ENCODE data around the gene NCOA6.
A peak's percentile ranks its signal among the peaks of the same experiment; 100 is the strongest.

NCOA6 gene

DNA sequence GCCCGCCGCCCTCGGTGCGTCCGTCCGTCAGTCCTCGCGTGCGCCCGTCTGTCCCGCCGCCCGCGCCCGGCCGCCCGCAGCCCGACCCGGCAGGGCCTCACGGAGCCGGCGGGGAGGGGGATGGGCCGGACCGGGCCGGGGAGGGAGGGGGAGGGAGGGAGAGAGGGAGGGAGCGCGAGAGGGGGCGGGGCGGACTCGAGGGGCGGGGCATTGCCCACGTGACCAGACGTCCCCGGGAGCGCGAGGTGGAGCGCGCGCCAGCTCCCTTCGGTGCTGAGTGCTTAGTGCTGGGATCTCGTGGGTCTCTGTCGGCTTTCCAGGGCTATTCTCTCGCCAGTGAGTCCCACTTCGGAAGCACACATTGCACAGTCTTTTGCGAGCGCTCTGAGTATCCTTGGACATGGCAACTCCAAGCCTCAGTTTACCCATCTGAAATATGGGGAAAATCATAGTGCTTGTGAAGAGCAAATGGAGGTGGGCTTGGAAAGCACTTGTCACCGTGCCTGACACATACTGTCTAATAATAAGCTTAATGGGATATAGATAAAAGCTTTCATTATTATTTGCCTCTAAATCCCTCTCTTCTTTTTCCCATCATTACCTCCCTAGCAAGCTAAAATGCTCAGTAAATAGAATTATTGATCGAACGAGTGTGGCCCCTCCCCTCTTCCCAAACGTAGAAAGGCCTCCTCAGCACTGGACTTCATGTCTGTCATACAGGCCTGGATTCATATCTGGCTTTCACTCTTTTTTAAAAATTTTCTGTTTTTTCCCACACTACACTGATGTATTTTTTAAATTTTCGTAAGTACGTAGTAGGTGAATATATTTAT lies at the start of gene NCOA6:
Gene NCOA6 (minus strand): TSS at position 122 of the 833 bp plus-strand sequence. CDS start 43,296 bp downstream, outside the sequence.
- peak in 1 of 2 donors; percentile 76 for DNase-seq
- Mint-ChIP-seq H3K27ac (peak within 1 kb of the TSS; percentile 94 to 96), H3K4me1 (peaks cover 34% of the 10 kb centered on the region), H3K4me3 (peak within 1 kb of the TSS; percentile 94), H3K27me3 (no peaks in the 10 kb centered on the region), H3K9me3 (no peaks in the 10 kb centered on the region)
- peak; percentile 77 for ATAC-seq

GRCh38 chr20:34874094-34874654 lies 48.7 kb upstream of the NCOA6 start:
- Mint-ChIP-seq H3K4me3 (peak overlapping the region; percentile 64 to 97), H3K27ac (no peak overlapping the region), H3K9me3 (no peaks in the 10 kb centered on the region), H3K27me3 (no peaks in the 10 kb centered on the region), H3K4me1 (peaks cover 66% of the 10 kb centered on the region)
- DNase-seq (peak; percentile 45 to 69), ATAC-seq (no peak)

GRCh38 chr20:34873583-34874093 lies 48.2 kb upstream of the NCOA6 start:
- no peak overlapping the region for H3K27ac Mint-ChIP-seq
- no peak for ATAC-seq
- peak overlapping the region; percentile 93 to 94 for H3K4me3 Mint-ChIP-seq
- H3K9me3 Mint-ChIP-seq, result no peaks in the 10 kb centered on the region
- H3K27me3 Mint-ChIP-seq, result no peaks in the 10 kb centered on the region
- DNase-seq, result no peak
- peaks cover 66% of the 10 kb centered on the region for H3K4me1 Mint-ChIP-seq

- H3K4me1 Mint-ChIP-seq, result peaks cover 66% of the 10 kb centered on the region
- peak within 1 kb of the TSS; percentile 93 to 94 for H3K4me3 Mint-ChIP-seq
- H3K9me3 Mint-ChIP-seq, result no peaks in the 10 kb centered on the region
Measured at GRCh38 chr20:34872622-34873224, 47.3 kb upstream of the NCOA6 start, which contains the start of gene GGT7. GGT7 (minus strand) TSS chr20:34872856; CDS start chr20:34872815, 41 bp downstream.

GRCh38 chr20:34871966-34872621 lies 46.6 kb upstream of the NCOA6 start:
- no peaks in the 10 kb centered on the region for H3K27me3 Mint-ChIP-seq
- peak overlapping the region; percentile 1 to 92 for H3K27ac Mint-ChIP-seq
- peaks cover 63% of the 10 kb centered on the region for H3K4me1 Mint-ChIP-seq
- DNase-seq (peak in 1 of 2 donors; percentile 18), ATAC-seq (no peak)
- H3K9me3 Mint-ChIP-seq, result no peaks in the 10 kb centered on the region
- peak overlapping the region; percentile 93 to 94 for H3K4me3 Mint-ChIP-seq

More at GRCh38 chr20:34872622-34873224, 47.3 kb upstream of the NCOA6 start, which contains the start of gene GGT7:
- DNase-seq (peak; percentile 88 to 90), ATAC-seq (peak; percentile 78)
- Mint-ChIP-seq H3K27me3 (no peaks in the 10 kb centered on the region), H3K27ac (peak within 1 kb of the TSS; percentile 56 to 92)

DNA sequence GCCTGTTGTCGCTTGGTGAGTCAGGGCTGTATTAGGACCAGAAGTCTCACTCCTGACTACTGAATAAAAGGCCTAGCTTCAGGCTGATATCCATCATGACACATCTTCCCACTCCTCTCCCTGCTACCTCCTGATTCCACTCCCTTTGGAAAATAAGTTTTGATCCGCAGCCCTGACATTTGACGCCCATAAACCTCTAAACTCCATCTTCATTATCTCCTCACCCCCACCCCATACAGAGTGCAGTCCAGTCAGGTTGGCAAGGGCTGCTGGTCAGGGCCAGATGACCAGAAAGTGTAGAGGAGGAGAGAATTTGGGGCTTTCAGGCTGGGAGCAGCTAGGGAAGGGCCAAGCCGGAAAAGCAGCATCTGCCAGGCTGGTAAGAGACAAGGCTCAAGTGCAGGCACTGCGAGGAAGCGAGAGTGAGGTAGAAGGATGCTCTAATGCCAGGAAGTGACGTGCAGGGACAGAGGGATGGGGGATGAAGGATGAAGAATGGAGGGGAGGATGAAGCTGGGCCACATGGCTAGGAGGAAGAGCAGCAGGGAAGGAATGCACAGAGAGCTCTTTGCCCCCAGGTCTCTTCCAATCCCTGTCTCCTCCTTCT lies 46.0 kb upstream of the NCOA6 start:
- no peaks in the 10 kb centered on the region for H3K27me3 Mint-ChIP-seq
- H3K9me3 Mint-ChIP-seq, result no peaks in the 10 kb centered on the region
- DNase-seq (no peak), ATAC-seq (no peak)
- H3K27ac Mint-ChIP-seq, result peak overlapping the region in 1 of 2 donors; percentile 32
- H3K4me3 Mint-ChIP-seq, result peak overlapping the region; percentile 93 to 94
- peaks cover 57% of the 10 kb centered on the region for H3K4me1 Mint-ChIP-seq

GRCh38 chr20:34864216-34864615 lies 38.8 kb upstream of the NCOA6 start:
- no peak for ATAC-seq
- H3K27ac Mint-ChIP-seq, result no peak overlapping the region
- no peaks in the 10 kb centered on the region for H3K27me3 Mint-ChIP-seq
- H3K4me1 Mint-ChIP-seq, result peaks cover under 1% of the 10 kb centered on the region
- no peak for DNase-seq
- no peaks in the 10 kb centered on the region for H3K9me3 Mint-ChIP-seq
- no peak overlapping the region for H3K4me3 Mint-ChIP-seq

- Mint-ChIP-seq H3K27me3 (no peaks in the 10 kb centered on the region), H3K4me3 (no peak overlapping the region), H3K9me3 (no peaks in the 10 kb centered on the region), H3K4me1 (no peaks in the 10 kb centered on the region), H3K27ac (peak overlapping the region in 1 of 2 donors; percentile 58)
- no peak for ATAC-seq
- no peak for DNase-seq
Measured at GRCh38 chr20:34863421-34863965, 38.0 kb upstream of the NCOA6 start.

DNA sequence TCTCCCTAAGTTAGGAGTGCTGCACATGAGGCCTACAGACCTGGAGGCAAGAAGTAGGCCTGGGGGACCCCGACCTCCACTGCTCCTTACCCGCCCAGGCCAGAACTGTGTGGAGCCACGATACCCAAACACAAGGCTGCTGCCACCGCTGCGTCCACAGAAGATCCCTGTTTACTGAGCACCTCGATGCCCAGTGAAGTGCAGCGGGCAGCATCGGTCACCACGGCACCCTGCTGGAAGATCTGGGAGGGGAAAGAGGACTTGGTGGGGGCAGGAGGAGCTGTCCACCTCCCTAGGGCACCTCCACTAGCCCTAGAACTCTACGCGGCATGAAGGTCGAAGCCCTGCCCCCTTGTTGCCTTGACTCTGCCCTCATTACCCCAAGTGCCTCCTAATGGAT lies 37.3 kb upstream of the NCOA6 start:
- ATAC-seq (no peak), DNase-seq (no peak)
- H3K4me1 Mint-ChIP-seq, result no peaks in the 10 kb centered on the region
- peak overlapping the region in 1 of 2 donors; percentile 79 for H3K27ac Mint-ChIP-seq
- no peaks in the 10 kb centered on the region for H3K9me3 Mint-ChIP-seq
- H3K27me3 Mint-ChIP-seq, result no peaks in the 10 kb centered on the region
- H3K4me3 Mint-ChIP-seq, result no peak overlapping the region

DNA sequence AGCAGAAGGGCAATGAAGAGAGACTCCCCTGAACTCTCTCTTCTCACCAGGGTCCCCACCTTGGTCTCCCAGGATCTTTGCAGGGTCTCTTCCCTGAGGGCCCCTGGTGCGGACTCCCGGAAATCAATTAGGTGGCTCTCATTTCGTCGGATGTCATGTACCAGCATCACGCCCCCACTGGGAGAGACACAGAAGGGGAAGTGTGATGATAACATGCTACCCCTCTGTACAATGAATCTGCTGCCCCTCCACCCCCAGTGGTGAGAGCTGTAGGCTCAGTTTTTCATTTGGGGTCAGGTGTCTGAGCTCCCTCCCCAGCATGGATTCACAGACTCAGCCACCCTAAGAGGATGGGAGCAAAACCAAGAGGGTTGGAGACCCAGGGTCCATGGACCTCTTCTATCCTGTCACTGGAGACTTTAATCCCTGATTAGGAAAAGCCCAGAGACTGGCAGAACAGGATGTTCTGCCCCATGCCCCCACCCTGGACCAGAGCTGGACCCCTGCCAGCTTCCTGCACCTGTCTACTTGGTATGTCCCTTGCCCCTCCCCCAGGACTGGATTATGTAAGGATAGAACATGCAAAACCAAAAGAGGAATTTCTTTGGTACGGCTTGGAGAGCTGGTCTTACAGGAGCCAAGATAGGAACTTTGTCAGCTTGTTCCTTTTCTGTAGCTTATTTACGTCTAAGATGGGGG lies 36.1 kb upstream of the NCOA6 start:
- ATAC-seq, result no peak
- H3K4me1 Mint-ChIP-seq, result no peaks in the 10 kb centered on the region

GRCh38 chr20:34859826-34860545 lies 34.5 kb upstream of the NCOA6 start:
- ATAC-seq (no peak), DNase-seq (no peak)
- no peaks in the 10 kb centered on the region for H3K27me3 Mint-ChIP-seq

More for the DNA sequence above, 36.1 kb upstream of the NCOA6 start:
- Mint-ChIP-seq H3K9me3 (no peaks in the 10 kb centered on the region), H3K27ac (peak overlapping the region in 1 of 2 donors; percentile 39), H3K4me3 (no peak overlapping the region), H3K27me3 (no peaks in the 10 kb centered on the region)
- no peak for DNase-seq

GRCh38 chr20:34859367-34859766 lies 33.9 kb upstream of the NCOA6 start:
- DNase-seq (no peak), ATAC-seq (no peak)
- H3K9me3 Mint-ChIP-seq, result no peaks in the 10 kb centered on the region
- no peak overlapping the region for H3K4me3 Mint-ChIP-seq
- no peaks in the 10 kb centered on the region for H3K4me1 Mint-ChIP-seq
- H3K27me3 Mint-ChIP-seq, result no peaks in the 10 kb centered on the region
- H3K27ac Mint-ChIP-seq, result no peak overlapping the region

More at GRCh38 chr20:34859826-34860545, 34.5 kb upstream of the NCOA6 start:
- Mint-ChIP-seq H3K4me3 (no peak overlapping the region), H3K4me1 (no peaks in the 10 kb centered on the region), H3K27ac (no peak overlapping the region), H3K9me3 (no peaks in the 10 kb centered on the region)

DNA sequence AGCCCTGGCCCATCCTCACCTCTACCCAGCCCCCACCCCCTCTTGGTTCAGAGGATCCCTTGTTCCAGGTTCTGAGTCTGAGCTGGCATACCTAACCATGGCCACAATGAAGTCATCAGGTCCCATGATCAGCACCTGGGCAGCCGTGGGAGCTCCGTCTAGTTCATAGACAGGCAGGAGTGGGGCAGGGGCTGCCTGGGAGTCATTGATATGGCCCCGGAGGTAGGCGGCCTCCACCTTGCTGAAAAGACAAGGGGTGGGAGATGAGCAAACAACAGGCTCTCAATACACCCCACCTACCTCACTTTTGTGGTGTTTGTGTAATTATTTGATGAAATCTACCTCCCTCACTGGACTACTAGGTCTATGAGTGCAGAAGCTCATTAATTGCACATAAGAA lies 26.8 kb upstream of the NCOA6 start:
- no peak overlapping the region for H3K4me3 Mint-ChIP-seq
- ATAC-seq, result no peak
- no peak overlapping the region for H3K27ac Mint-ChIP-seq
- H3K9me3 Mint-ChIP-seq, result no peaks in the 10 kb centered on the region
- DNase-seq, result no peak
- no peaks in the 10 kb centered on the region for H3K4me1 Mint-ChIP-seq
- H3K27me3 Mint-ChIP-seq, result no peaks in the 10 kb centered on the region

GRCh38 chr20:34850969-34851368 lies 25.5 kb upstream of the NCOA6 start:
- Mint-ChIP-seq H3K27ac (no peak overlapping the region), H3K4me1 (no peaks in the 10 kb centered on the region), H3K27me3 (no peaks in the 10 kb centered on the region), H3K4me3 (no peak overlapping the region), H3K9me3 (no peaks in the 10 kb centered on the region)
- DNase-seq, result no peak
- no peak for ATAC-seq

Measured in stimulated activated naive CD8-positive, alpha-beta T cell treated with anti-CD3 and anti-CD28 coated beads, Interleukin-15, amount 100 ng/mL, for 72 hours (primary cell).